CD14-positive monocyte (primary cell): Measurements from ENCODE around the gene UGT1A6. TPM values are rescaled to one million over a fixed set of nuclear protein-coding genes. Genes with fewer than 3 reads are reported as not detected.

ENCODE experiments used
- DNase-seq, 3 donors: peaks; one replicate each; pipeline ENCODE4 v3.0.0-alpha.2; 2011 to 2022
- H2AFZ ChIP-seq: 2 replicates; pipeline ENCODE4 v1.6.0; 2012; ENCODE audit warnings: mild to moderate bottlenecking, low read depth, low read length, inconsistent platforms; ENCODE audit not compliant: insufficient read depth, poor library complexity, severe bottlenecking
- H3K27ac ChIP-seq, 2 donors: 1 replicate in 1 of 2; 2 replicates in 1 of 2; pipeline ENCODE4 v1.5.1; 2012 to 2013; ENCODE audit warnings: low read length in 2 of 2, control low read depth in 1 of 2, inconsistent platforms in 1 of 2, low read depth in 1 of 2, mild to moderate bottlenecking in 1 of 2
- H3K27me3 ChIP-seq, 2 donors: one replicate each; pipeline versions ENCODE4 v1.6.0 to v1.6.1; 2011 to 2013; ENCODE audit warnings: low read length in 2 of 2; ENCODE audit not compliant: control insufficient read depth in 2 of 2, insufficient read depth in 2 of 2
- H3K36me3 ChIP-seq, 2 donors: replicated peaks in 1 of 2; 1 replicate in 1 of 2; 2 replicates in 1 of 2; pipeline versions ENCODE4 v1.5.1 to v1.6.1; 2012 to 2013; ENCODE audit warnings: low read length in 2 of 2, control low read depth in 1 of 2, inconsistent platforms in 1 of 2, mild to moderate bottlenecking in 1 of 2; ENCODE audit not compliant: insufficient read depth in 2 of 2, control insufficient read depth in 1 of 2
- H3K4me1 ChIP-seq, 2 donors: 1 replicate in 1 of 2; 2 replicates in 1 of 2; pipeline versions ENCODE4 v1.5.1 to v1.6.1; 2012 to 2013; ENCODE audit warnings: low read length in 2 of 2, control low read depth in 1 of 2, inconsistent platforms in 1 of 2, mild to moderate bottlenecking in 1 of 2, moderate library complexity in 1 of 2; ENCODE audit not compliant: insufficient read depth in 2 of 2, control insufficient read depth in 1 of 2
- H3K4me2 ChIP-seq: replicated peaks from 2 replicates; pipeline ENCODE3; 2012; ENCODE audit warnings: low read length, moderate library complexity, mild to moderate bottlenecking; ENCODE audit not compliant: poor library complexity, severe bottlenecking; ENCODE audit errors: extremely low read depth
- H3K4me3 ChIP-seq, 3 experiments: fragments of 200-600 bp in 1 of 3; sonication (generic) in 1 of 3; replicated peaks in 1 of 3; 1 replicate in 2 of 3; 2 replicates in 1 of 3; pipeline ENCODE4 v1.5.1; 2011 to 2013; ENCODE audit warnings: low read length in 3 of 3, mild to moderate bottlenecking in 3 of 3, control low read depth in 2 of 3, low read depth in 2 of 3, inconsistent platforms in 1 of 3, moderate library complexity in 1 of 3
- H3K79me2 ChIP-seq: 2 replicates; pipeline ENCODE4 v1.6.0; 2012; ENCODE audit warnings: mild to moderate bottlenecking, control low read depth, inconsistent platforms, low read length, moderate library complexity; ENCODE audit not compliant: insufficient read depth
- H3K9ac ChIP-seq: 2 replicates; pipeline ENCODE4 v1.6.0; 2017; ENCODE audit warnings: low read length, mild to moderate bottlenecking; ENCODE audit not compliant: insufficient read depth, poor library complexity, severe bottlenecking
- H3K9me3 ChIP-seq, 2 donors: replicated peaks in 1 of 2; 1 replicate in 1 of 2; 2 replicates in 1 of 2; pipeline versions ENCODE4 v1.5.1 to v1.6.1; 2012 to 2013; ENCODE audit warnings: low read length in 2 of 2, control low read depth in 1 of 2; ENCODE audit not compliant: control insufficient read depth in 1 of 2, insufficient read depth in 1 of 2
- H4K20me1 ChIP-seq: 2 replicates; pipeline ENCODE4 v1.6.0; 2012; ENCODE audit warnings: mild to moderate bottlenecking, low read length, control low read depth, moderate library complexity; ENCODE audit not compliant: insufficient read depth
- H3K27ac Mint-ChIP-seq, 7 donors: one replicate each; pipeline ENCODE4 v1.8.0; 2020; ENCODE audit warnings: mild to moderate bottlenecking in 7 of 7, mixed read lengths in 7 of 7, moderate library complexity in 6 of 7, inconsistent platforms in 2 of 7
- H3K27me3 Mint-ChIP-seq, 3 donors: one replicate each; pipeline ENCODE4 v1.8.0; 2021 to 2022; ENCODE audit warnings: low read depth in 3 of 3, mild to moderate bottlenecking in 3 of 3, mixed read lengths in 3 of 3, moderate library complexity in 3 of 3, inconsistent platforms in 1 of 3
- H3K36me3 Mint-ChIP-seq, 2 donors: one replicate each; pipeline ENCODE4 v1.8.0; 2020; ENCODE audit warnings: mixed read lengths in 2 of 2, inconsistent platforms in 1 of 2, mild to moderate bottlenecking in 1 of 2
- H3K4me1 Mint-ChIP-seq: one replicate; pipeline ENCODE4 v1.8.0; 2020; ENCODE audit warnings: mild to moderate bottlenecking, mixed read lengths
- H3K4me3 Mint-ChIP-seq, 2 donors: one replicate each; pipeline ENCODE4 v1.8.0; 2020; ENCODE audit warnings: mild to moderate bottlenecking in 2 of 2, mixed read lengths in 2 of 2, moderate library complexity in 1 of 2
- H3K9me3 Mint-ChIP-seq, 7 donors: one replicate each; pipeline ENCODE4 v1.8.0; 2020 to 2022; ENCODE audit warnings: mixed read lengths in 7 of 7, mild to moderate bottlenecking in 6 of 7, moderate library complexity in 6 of 7, inconsistent platforms in 2 of 7
- WGBS: methylation state at CpG from one replicate; pipeline ENCODE4 v1.1.5; 2013; ENCODE audit warnings: missing lambda C conversion rate; ENCODE audit not compliant: insufficient coverage; 5-methylcytosine and 5-hydroxymethylcytosine counted together
- intact Hi-C, 2 donors: fragments of 100-400 bp; cut with micrococcal nuclease; formaldehyde crosslinking; loops; one replicate each; pipeline versions ENCODE4 v1.15.0 to v1.15.1; 2023
- polyA plus RNA-seq, 3 donors: library from polyadenylated mRNA; depleted of rRNA in 1 of 3; unstranded in 2 of 3; stranded (reverse) in 1 of 3; fragments of 300-500 nt in 2 of 3; fragments of >200 nt in 1 of 3; fragmentation: Illumina TruSeq in 2 of 3; gene quantifications; 1 replicate in 2 of 3; 2 replicates in 1 of 3; pipeline ENCODE4 v1.2.3, GENCODE V29; 2012 to 2021
- TF ChIP-seq, protein P1 (sequence below): fragments of 200-600 bp; IDR thresholded peaks from one replicate; pipeline ENCODE4 v1.8.0; 2022; ENCODE audit warnings: antibody characterized with exemption, mild to moderate bottlenecking

The UGT1A6 gene
- polyA plus RNA-seq, 3 donors, result not detected

DNA sequence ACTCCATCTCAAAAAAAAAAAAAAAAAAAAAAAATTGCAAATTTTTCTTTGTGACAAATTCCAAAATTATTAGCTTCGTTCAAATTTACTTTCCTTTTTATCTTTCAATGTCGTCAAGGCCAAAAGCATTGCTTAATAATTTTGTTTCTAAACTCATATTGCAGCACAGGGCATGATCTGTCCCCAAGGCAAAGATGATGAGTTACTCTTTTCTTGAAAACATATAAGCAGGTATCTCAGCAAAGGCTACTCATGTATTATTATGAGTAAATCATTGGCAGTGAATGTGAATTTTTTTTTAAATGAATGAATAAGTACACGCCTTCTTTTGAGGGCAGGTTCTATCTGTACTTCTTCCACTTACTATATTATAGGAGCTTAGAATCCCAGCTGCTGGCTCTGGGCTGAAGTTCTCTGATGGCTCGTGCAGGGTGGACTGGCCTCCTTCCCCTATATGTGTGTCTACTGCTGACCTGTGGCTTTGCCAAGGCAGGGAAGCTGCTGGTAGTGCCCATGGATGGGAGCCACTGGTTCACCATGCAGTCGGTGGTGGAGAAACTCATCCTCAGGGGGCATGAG, 11.1 kb upstream of the UGT1A6 start, which contains the start of gene UGT1A7:
Gene UGT1A7 (plus strand): TSS at position 381 of the 579 bp plus-strand sequence. CDS start 37 bp downstream, at position 418.
- H3K9me3 ChIP-seq, result no peaks in the 10 kb centered on the region
- intact Hi-C loops, result no loop called here
- DNase-seq, result no peak
- H3K4me1 ChIP-seq, result no peaks in the 10 kb centered on the region
- TF ChIP-seq, protein P1, sequence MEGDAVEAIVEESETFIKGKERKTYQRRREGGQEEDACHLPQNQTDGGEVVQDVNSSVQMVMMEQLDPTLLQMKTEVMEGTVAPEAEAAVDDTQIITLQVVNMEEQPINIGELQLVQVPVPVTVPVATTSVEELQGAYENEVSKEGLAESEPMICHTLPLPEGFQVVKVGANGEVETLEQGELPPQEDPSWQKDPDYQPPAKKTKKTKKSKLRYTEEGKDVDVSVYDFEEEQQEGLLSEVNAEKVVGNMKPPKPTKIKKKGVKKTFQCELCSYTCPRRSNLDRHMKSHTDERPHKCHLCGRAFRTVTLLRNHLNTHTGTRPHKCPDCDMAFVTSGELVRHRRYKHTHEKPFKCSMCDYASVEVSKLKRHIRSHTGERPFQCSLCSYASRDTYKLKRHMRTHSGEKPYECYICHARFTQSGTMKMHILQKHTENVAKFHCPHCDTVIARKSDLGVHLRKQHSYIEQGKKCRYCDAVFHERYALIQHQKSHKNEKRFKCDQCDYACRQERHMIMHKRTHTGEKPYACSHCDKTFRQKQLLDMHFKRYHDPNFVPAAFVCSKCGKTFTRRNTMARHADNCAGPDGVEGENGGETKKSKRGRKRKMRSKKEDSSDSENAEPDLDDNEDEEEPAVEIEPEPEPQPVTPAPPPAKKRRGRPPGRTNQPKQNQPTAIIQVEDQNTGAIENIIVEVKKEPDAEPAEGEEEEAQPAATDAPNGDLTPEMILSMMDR, result no peak
- no peak within 1 kb of the TSS for H3K4me3 ChIP-seq
- no peak within 1 kb of the TSS for H3K9ac ChIP-seq
- H4K20me1 ChIP-seq, result no peaks in the 10 kb centered on the region
- H3K27me3 Mint-ChIP-seq, result peaks cover 0 to 4% (median 0%) of the 10 kb centered on the region in 3 donors
- H3K27ac ChIP-seq, result no peak within 1 kb of the TSS
- no peak within 1 kb of the TSS for H3K4me2 ChIP-seq
- H3K79me2 ChIP-seq, result no peaks in the 10 kb centered on the region
- H3K36me3 Mint-ChIP-seq, result no peaks in the 10 kb centered on the region
- no peak within 1 kb of the TSS for H3K27ac Mint-ChIP-seq
- H3K36me3 ChIP-seq, result no peaks in the 10 kb centered on the region
- WGBS, result 90% methylated on average over 3 of the region's 5 CpGs
- no peaks in the 10 kb centered on the region for H3K27me3 ChIP-seq
- peaks cover 0 to 3% (median 0%) of the 10 kb centered on the region in 7 donors for H3K9me3 Mint-ChIP-seq
- peaks cover 2% of the 10 kb centered on the region for H3K4me1 Mint-ChIP-seq
- H2AFZ ChIP-seq, result no peak within 1 kb of the TSS
- H3K4me3 Mint-ChIP-seq, result no peak within 1 kb of the TSS

GRCh38 chr2:233684640-233685039, 8.1 kb upstream of the UGT1A6 start:
- H3K27me3 ChIP-seq, result no peaks in the 10 kb centered on the region
- H3K9me3 ChIP-seq, result no peaks in the 10 kb centered on the region
- no peak for DNase-seq
- intact Hi-C loops, result no loop called here
- H2AFZ ChIP-seq, result no peak overlapping the region
- H3K27me3 Mint-ChIP-seq, result peaks cover 0 to 4% (median 0%) of the 10 kb centered on the region in 3 donors
- no peak overlapping the region for H3K27ac Mint-ChIP-seq
- no peaks in the 10 kb centered on the region for H4K20me1 ChIP-seq
- H3K9ac ChIP-seq, result no peak overlapping the region
- H3K79me2 ChIP-seq, result no peaks in the 10 kb centered on the region
- H3K9me3 Mint-ChIP-seq, result peaks cover 0 to 5% (median 0%) of the 10 kb centered on the region in 7 donors
- H3K4me3 Mint-ChIP-seq, result no peak overlapping the region
- no peaks in the 10 kb centered on the region for H3K36me3 ChIP-seq
- peaks cover 2% of the 10 kb centered on the region for H3K4me1 Mint-ChIP-seq
- no peaks in the 10 kb centered on the region for H3K4me1 ChIP-seq
- H3K4me2 ChIP-seq, result no peak overlapping the region
- H3K36me3 Mint-ChIP-seq, result no peaks in the 10 kb centered on the region
- TF ChIP-seq, protein P1, result no peak
- no peak overlapping the region for H3K27ac ChIP-seq
- no peak overlapping the region for H3K4me3 ChIP-seq
- WGBS, result no CpG with 5 or more reads among the region's 1 CpG
